GM12878 (cell line): ENCODE data around the gene AMZ2.
"Not testable (repeated sequence)": the region's sequence is repeated elsewhere in the genome, so short reads cannot be mapped to it uniquely, and the experiment has no call there.

Source experiments
- BMI1 ChIP-seq: fragments of 450-650 bp; IDR thresholded peaks from 2 replicates; pipeline ENCODE4 v1.6.1; 2016; ENCODE audit warnings: mild to moderate bottlenecking, moderate library complexity, borderline replicate concordance
- CTCF ChIP-seq, 3 experiments: IDR thresholded peaks in 2 of 3; conservative IDR thresholded peaks in 1 of 3; 2 replicates each; pipeline ENCODE4 v1.5.1; 2011; ENCODE audit warnings: low read depth in 3 of 3, low read length in 3 of 3, mild to moderate bottlenecking in 3 of 3, control low read depth in 2 of 3, moderate library complexity in 2 of 3, inconsistent platforms in 1 of 3, mixed read lengths in 1 of 3; ENCODE audit not compliant: control insufficient read depth in 2 of 3, insufficient read depth in 1 of 3; ENCODE audit errors: extremely low read depth in 1 of 3
- E2F8 ChIP-seq: fragments of 450-650 bp; IDR thresholded peaks from 2 replicates; pipeline ENCODE4 v1.6.1; 2018; ENCODE audit warnings: mild to moderate bottlenecking, low read depth, moderate library complexity; ENCODE audit not compliant: partially characterized antibody
- EGR1 ChIP-seq, 2 experiments: IDR thresholded peaks; 1 replicate in 1 of 2; 2 replicates in 1 of 2; pipeline ENCODE4 v1.6.1; 2011 to 2012; ENCODE audit warnings: low read depth in 2 of 2, low read length in 2 of 2, borderline replicate concordance in 1 of 2, mild to moderate bottlenecking in 1 of 2, moderate library complexity in 1 of 2
- GATAD2B ChIP-seq: fragments of 450-650 bp; conservative IDR thresholded peaks from 2 replicates; pipeline ENCODE4 v1.6.1; 2017; ENCODE audit warnings: low read depth, mild to moderate bottlenecking, moderate library complexity
- POLR2A ChIP-seq: IDR thresholded peaks from 2 replicates; pipeline ENCODE4 v1.6.1; 2011; ENCODE audit warnings: low read depth, mild to moderate bottlenecking, low read length
- RAD51 ChIP-seq: fragments of 450-650 bp; IDR thresholded peaks from 2 replicates; pipeline ENCODE4 v1.6.1; 2016; ENCODE audit warnings: moderate library complexity, mild to moderate bottlenecking, inconsistent platforms
- RCOR1 ChIP-seq: conservative IDR thresholded peaks from 2 replicates; pipeline ENCODE4 v1.6.1; 2012; ENCODE audit warnings: low read depth, low read length, improper control_type of control experiment
- SIN3A ChIP-seq: IDR thresholded peaks from 2 replicates; pipeline ENCODE4 v1.6.1; 2012; ENCODE audit warnings: low read depth, low read length, improper control_type of control experiment

GRCh38 chr17:68262467-68262866 is 14.6 kb downstream of the AMZ2 start:
- not testable (repeated sequence) for TF ChIP-seq CTCF (IDR thresholded peaks at IDR 0.05 in 2 of 3, conservative IDR thresholded peaks at IDR 0.05 in 1 of 3; ENCODE audit: control insufficient read depth in 2 of 3, extremely low read depth in 1 of 3, insufficient read depth in 1 of 3, low read depth in 3 of 3, low read length in 3 of 3); SIN3A; RAD51; BMI1; RCOR1; GATAD2B; POLR2A; E2F8; EGR1 (IDR thresholded peaks at IDR 0.05; ENCODE audit: borderline replicate concordance in 1 of 2, low read depth in 2 of 2, low read length in 2 of 2)
